ENCODE results near the gene ARHGAP26. TPM values are rescaled to one million over a fixed set of nuclear protein-coding genes. Genes with fewer than 3 reads are reported as not detected.
A peak's percentile ranks its signal among the peaks of the same experiment; 100 is the strongest.

The ARHGAP26 gene
- total RNA-seq, 1 experiment from 2014 or later, result 5.5 TPM

GRCh38 chr5:143181173-143181572 is 411.0 kb downstream of the ARHGAP26 start:
- no peak for DNase-seq (ENCODE audit: low read depth)

- DNase-seq (ENCODE audit: low read depth), result no peak
Measured at GRCh38 chr5:143182106-143182505, 411.9 kb downstream of the ARHGAP26 start.

GRCh38 chr5:143182901-143183820 is 413.0 kb downstream of the ARHGAP26 start:
- no peak for DNase-seq (ENCODE audit: low read depth)

- no peak for DNase-seq (ENCODE audit: low read depth)
Measured at GRCh38 chr5:143183989-143184388, 413.8 kb downstream of the ARHGAP26 start.

- DNase-seq (ENCODE audit: low read depth), result no peak
Measured at GRCh38 chr5:143186623-143187022, 416.4 kb downstream of the ARHGAP26 start.

- peak; percentile 57 for DNase-seq (ENCODE audit: low read depth)
Measured at GRCh38 chr5:143187495-143187894, 417.3 kb downstream of the ARHGAP26 start.

GRCh38 chr5:143188083-143188482 is 417.9 kb downstream of the ARHGAP26 start:
- DNase-seq (ENCODE audit: low read depth), result no peak

GRCh38 chr5:143188692-143189091 is 418.5 kb downstream of the ARHGAP26 start:
- DNase-seq (ENCODE audit: low read depth), result no peak

GRCh38 chr5:143190260-143190810 is 420.2 kb downstream of the ARHGAP26 start:
- no peak for DNase-seq (ENCODE audit: low read depth)

- no peak for DNase-seq (ENCODE audit: low read depth)
Measured at GRCh38 chr5:143191720-143192119, 421.5 kb downstream of the ARHGAP26 start.

- DNase-seq (ENCODE audit: low read depth), result no peak
Measured at GRCh38 chr5:143192191-143192900, 422.2 kb downstream of the ARHGAP26 start.

- no peak for DNase-seq (ENCODE audit: low read depth)
Measured at GRCh38 chr5:143194206-143194605, 424.0 kb downstream of the ARHGAP26 start.

GRCh38 chr5:143194713-143195112 is 424.5 kb downstream of the ARHGAP26 start:
- no peak for DNase-seq (ENCODE audit: low read depth)

GRCh38 chr5:143195491-143195890 is 425.3 kb downstream of the ARHGAP26 start:
- DNase-seq (ENCODE audit: low read depth), result no peak

GRCh38 chr5:143196601-143197259 is 426.6 kb downstream of the ARHGAP26 start:
- peak; percentile 56 for DNase-seq (ENCODE audit: low read depth)

- peak; percentile 41 for DNase-seq (ENCODE audit: low read depth)
Measured at GRCh38 chr5:143197260-143197656, 427.1 kb downstream of the ARHGAP26 start.

GRCh38 chr5:143198332-143198731 is 428.2 kb downstream of the ARHGAP26 start:
- no peak for DNase-seq (ENCODE audit: low read depth)

- DNase-seq (ENCODE audit: low read depth), result no peak
Measured at GRCh38 chr5:143199161-143199560, 429.0 kb downstream of the ARHGAP26 start.

- no peak for DNase-seq (ENCODE audit: low read depth)
Measured at GRCh38 chr5:143199843-143200242, 429.7 kb downstream of the ARHGAP26 start.

GRCh38 chr5:143200781-143201398 is 430.7 kb downstream of the ARHGAP26 start:
- peak; percentile 89 for DNase-seq (ENCODE audit: low read depth)

- DNase-seq (ENCODE audit: low read depth), result peak; percentile 54
Measured at GRCh38 chr5:143201589-143201988, 431.4 kb downstream of the ARHGAP26 start.
